K562 (cell line): ENCODE results near the gene ARHGAP26.

Source experiments
- CBX2 ChIP-seq: fragments of 200-600 bp; sonication (generic); IDR thresholded peaks from one replicate; pipeline ENCODE4 v1.6.1; 2012; ENCODE audit warnings: mild to moderate bottlenecking, low read length, inconsistent platforms; ENCODE audit not compliant: insufficient read depth, poor library complexity, severe bottlenecking
- ELF4 ChIP-seq: fragments of 450-650 bp; formaldehyde crosslinking; IDR thresholded peaks from 2 replicates; pipeline ENCODE4 v1.4.0; 2022; ENCODE audit warnings: missing genetic modification characterization
- HCFC1 ChIP-seq: IDR thresholded peaks from 2 replicates; pipeline ENCODE4 v1.6.1; 2012; ENCODE audit warnings: low read depth, low read length, improper control_type of control experiment
- JUN ChIP-seq, 2 experiments: sonication (generic) in 1 of 2; formaldehyde crosslinking in 1 of 2; IDR thresholded peaks; 2 replicates each; pipeline versions ENCODE4 v1.6.1 to v1.8.0; 2012 to 2022; ENCODE audit warnings: borderline replicate concordance in 2 of 2, mild to moderate bottlenecking in 2 of 2, improper control_type of control experiment in 1 of 2, low read depth in 1 of 2, low read length in 1 of 2, missing genetic modification reagents in 1 of 2
- POLR2A ChIP-seq: fragments of 450-650 bp; conservative IDR thresholded peaks from 2 replicates; pipeline ENCODE4 v1.6.1; 2016
- RBM14 ChIP-seq: fragments of 200-400 bp; formaldehyde crosslinking; IDR thresholded peaks from 2 replicates; pipeline ENCODE4 v1.6.1; 2018; ENCODE audit warnings: low read depth, mild to moderate bottlenecking, low read length, moderate library complexity, borderline replicate concordance; ENCODE audit not compliant: insufficient read depth
- SMC3 ChIP-seq: conservative IDR thresholded peaks from 2 replicates; pipeline ENCODE4 v1.6.1; 2011; ENCODE audit warnings: low read depth, low read length, improper control_type of control experiment; ENCODE audit not compliant: insufficient read depth
- TFAM ChIP-seq: fragments of 250-450 bp; sonication (Bioruptor Pico); conservative IDR thresholded peaks from 2 replicates; pipeline ENCODE4 v1.5.0; 2021; ENCODE audit warnings: mild to moderate bottlenecking, moderate library complexity
- TF ChIP-seq, protein P1 (sequence below), 3 experiments: IDR thresholded peaks in 2 of 3; conservative IDR thresholded peaks in 1 of 3; 2 replicates each; pipeline ENCODE4 v1.5.1; 2011 to 2012; ENCODE audit warnings: low read length in 3 of 3, mild to moderate bottlenecking in 3 of 3, control low read depth in 2 of 3, improper control_type of control experiment in 1 of 3, inconsistent platforms in 1 of 3, low read depth in 1 of 3, mixed read lengths in 1 of 3, moderate library complexity in 1 of 3; ENCODE audit not compliant: insufficient read depth in 2 of 3
- TF ChIP-seq, protein P2 (sequence below): fragments of 450-650 bp; formaldehyde crosslinking; IDR thresholded peaks from 2 replicates; pipeline ENCODE4 v1.4.0; 2022; ENCODE audit warnings: missing genetic modification characterization

GRCh38 chr5:142977363-142978051, 207.3 kb downstream of the ARHGAP26 start:
- TF ChIP-seq, protein P1, sequence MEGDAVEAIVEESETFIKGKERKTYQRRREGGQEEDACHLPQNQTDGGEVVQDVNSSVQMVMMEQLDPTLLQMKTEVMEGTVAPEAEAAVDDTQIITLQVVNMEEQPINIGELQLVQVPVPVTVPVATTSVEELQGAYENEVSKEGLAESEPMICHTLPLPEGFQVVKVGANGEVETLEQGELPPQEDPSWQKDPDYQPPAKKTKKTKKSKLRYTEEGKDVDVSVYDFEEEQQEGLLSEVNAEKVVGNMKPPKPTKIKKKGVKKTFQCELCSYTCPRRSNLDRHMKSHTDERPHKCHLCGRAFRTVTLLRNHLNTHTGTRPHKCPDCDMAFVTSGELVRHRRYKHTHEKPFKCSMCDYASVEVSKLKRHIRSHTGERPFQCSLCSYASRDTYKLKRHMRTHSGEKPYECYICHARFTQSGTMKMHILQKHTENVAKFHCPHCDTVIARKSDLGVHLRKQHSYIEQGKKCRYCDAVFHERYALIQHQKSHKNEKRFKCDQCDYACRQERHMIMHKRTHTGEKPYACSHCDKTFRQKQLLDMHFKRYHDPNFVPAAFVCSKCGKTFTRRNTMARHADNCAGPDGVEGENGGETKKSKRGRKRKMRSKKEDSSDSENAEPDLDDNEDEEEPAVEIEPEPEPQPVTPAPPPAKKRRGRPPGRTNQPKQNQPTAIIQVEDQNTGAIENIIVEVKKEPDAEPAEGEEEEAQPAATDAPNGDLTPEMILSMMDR (IDR thresholded peaks at IDR 0.05 in 2 of 3, conservative IDR thresholded peaks at IDR 0.05 in 1 of 3; ENCODE audit: insufficient read depth in 2 of 3, low read depth in 1 of 3, low read length in 3 of 3), result no peak
- TF ChIP-seq, protein P2, sequence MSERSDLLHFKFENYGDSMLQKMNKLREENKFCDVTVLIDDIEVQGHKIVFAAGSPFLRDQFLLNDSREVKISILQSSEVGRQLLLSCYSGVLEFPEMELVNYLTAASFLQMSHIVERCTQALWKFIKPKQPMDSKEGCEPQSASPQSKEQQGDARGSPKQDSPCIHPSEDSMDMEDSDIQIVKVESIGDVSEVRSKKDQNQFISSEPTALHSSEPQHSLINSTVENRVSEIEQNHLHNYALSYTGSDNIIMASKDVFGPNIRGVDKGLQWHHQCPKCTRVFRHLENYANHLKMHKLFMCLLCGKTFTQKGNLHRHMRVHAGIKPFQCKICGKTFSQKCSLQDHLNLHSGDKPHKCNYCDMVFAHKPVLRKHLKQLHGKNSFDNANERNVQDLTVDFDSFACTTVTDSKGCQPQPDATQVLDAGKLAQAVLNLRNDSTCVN (CRISPR knock-in tag), result no peak
- TF ChIP-seq SMC3, result no peak
- TF ChIP-seq RBM14, result no peak
- TF ChIP-seq JUN (IDR thresholded peaks at IDR 0.05; ENCODE audit: borderline replicate concordance, low read depth, low read length), result no peak
- no peak for TF ChIP-seq JUN (CRISPR knock-in tag; IDR thresholded peaks at IDR 0.05; ENCODE audit: borderline replicate concordance)
- no peak for TF ChIP-seq HCFC1
- no peak for TF ChIP-seq CBX2
- no peak for TF ChIP-seq POLR2A
- TF ChIP-seq ELF4 (CRISPR knock-in tag), result no peak
- no peak for TF ChIP-seq TFAM (CRISPR knock-in tag)
